Activated naive CD4-positive, alpha-beta T cell (primary cell): ENCODE data around the gene CNR2.
"Not testable (repeated sequence)": the region's sequence is repeated elsewhere in the genome, so short reads cannot be mapped to it uniquely, and the experiment has no call there.

ENCODE experiments used
- DNase-seq, 4 experiments: peaks; one replicate each; lab custom pipeline; 2025; lab: John Stamatoyannopoulos, UW

Gene CNR2

DNA sequence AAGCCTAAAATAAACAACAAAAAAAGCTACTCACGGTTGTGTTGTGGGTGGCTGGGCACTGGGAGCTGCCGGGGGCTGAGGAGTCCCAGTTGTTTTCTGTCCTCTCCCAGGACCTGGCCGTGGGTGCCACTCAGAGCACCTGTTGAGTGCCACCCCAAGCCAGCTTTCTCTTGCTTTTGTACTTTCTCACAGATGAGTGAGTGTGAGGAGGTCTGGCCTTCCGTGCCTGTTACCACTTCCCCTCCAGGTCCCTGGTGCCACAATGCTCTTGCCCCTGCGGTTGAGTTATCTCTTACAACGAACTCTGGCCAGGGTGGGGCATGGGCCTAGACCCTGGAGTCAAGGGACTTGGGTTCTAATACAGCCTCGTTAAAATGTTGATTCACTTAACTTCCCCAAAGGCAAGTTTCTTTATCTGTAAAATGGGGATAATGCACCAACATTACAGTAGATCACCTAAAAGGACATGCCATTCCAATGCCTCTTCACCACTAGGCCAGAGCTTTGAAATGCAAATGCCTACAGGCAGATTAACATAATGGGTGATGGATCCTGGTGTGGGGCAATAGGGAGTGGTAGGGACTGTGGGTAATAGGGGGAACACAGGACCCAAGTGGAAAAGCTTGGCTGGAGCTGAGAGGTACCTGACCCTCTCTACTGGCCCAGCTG lies at the start of gene CNR2:
Gene CNR2, minus strand, starts transcription at position 151 of the 669 bp plus-strand sequence. CDS start 37,745 bp downstream, outside the sequence.
- DNase-seq, result no peak

DNA sequence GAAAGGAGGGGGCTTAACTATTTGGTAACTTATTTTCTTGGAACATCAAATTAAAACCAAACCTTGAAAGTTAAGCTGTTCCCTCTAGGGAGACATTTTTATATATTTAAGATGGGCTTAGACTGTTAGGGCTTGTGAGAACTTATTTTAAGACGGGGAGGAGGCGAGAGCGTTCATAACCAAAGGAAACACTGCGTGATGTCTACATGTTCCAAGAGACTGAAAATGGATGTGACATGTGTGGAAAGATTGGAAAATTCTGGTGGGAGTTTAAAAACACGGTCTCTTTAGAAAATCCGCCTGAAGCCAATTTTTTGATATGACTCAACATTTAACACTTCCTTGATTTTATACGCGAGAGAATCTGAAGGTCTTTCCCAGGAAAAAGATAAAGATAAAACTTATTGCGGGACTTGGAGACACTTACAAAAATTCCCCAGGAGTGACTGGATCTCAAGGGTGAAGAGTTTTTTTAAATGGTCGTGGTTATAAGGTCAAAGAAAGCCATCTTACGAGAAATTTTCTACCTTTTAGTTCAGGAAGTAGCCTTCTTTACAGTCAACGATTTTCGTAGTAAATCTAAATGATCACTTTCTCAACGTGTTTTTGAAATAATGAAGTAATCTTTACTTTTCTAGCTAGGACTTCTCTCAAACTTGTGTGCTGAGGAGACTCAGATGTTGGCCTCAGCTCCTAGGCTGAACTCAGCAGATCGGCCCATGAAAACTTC lies 47.3 kb upstream of the CNR2 start:
- no peak for DNase-seq

DNA sequence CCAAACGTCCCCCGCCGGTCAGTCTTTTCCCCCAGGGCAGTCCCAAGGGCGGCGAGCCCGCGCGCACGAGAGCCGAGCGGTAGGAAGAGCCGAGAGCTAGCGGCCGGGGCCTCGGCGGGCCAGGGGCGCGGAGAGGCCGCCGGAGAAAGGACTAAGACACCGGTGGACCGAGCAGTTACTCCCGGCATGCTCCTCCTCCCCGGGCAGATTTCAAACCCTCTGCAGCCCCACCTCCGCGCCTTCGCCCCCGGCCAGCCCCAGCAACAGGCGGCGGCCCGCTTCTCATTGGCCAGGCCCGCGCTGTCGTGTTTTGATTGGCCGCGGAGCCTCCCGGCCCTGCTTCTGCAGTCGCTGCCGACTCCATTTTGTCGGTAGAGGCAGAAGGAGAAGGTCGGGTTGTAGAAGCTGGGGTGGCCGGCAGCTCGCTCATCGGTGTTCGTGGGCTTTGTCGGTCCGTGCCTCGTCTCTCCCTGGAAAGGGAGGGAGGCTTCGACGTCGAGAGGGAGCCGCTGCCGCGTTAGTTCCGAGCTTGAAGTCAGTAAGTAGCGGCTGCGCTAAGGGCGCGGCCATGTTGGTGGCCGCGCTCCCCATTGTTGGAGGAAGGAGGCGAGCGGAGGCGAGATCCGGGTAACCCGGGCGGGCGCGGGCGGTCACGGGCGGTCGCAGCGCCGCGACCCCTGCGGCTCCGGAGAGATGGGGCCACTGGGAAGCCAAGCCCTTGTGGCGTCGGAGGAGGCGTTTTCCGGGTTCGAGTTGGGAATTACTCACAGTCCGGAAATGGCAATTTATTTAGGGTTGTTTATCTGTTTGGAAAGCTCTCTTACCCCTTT lies 46.5 kb upstream of the CNR2 start, which contains the start of gene PNRC2:
Gene PNRC2, plus strand, starts transcription at position 368 of the 830 bp plus-strand sequence. CDS start 1,630 bp downstream, outside the sequence.
- DNase-seq, result peak; percentile 91 to 95 (median 94)

DNA sequence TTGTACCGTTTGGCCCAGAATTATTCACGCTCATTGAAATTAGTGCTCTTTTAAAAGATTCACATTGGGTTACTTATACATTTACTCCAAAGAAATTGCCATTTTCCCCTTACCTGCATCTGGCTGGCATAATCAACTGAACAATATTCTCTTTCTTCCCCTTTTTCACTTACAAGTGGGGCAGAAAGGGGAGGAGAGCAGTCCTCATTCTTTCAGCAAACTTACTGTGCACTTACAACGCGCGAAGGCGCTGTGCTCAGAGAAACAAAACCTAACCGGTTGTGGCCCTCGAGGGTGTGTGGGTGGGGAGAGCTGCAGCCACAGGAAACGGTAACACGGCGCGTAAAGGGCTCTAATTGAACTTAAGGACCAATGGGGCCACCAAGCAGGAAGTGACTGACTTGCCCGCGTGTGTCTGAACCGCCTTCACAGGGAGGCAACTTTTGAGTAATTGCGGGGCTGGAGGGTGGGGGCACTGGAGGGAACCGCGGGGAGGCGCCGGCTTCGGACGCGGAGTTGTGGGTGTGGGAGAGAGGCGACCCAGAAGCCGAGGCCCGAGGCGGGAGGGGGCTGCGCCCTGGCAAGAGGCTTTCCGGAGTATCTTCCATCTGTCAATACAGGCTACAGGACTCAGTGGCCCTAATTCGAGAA lies 45.8 kb upstream of the CNR2 start:
- peak; percentile 62 to 80 (median 72) for DNase-seq

DNA sequence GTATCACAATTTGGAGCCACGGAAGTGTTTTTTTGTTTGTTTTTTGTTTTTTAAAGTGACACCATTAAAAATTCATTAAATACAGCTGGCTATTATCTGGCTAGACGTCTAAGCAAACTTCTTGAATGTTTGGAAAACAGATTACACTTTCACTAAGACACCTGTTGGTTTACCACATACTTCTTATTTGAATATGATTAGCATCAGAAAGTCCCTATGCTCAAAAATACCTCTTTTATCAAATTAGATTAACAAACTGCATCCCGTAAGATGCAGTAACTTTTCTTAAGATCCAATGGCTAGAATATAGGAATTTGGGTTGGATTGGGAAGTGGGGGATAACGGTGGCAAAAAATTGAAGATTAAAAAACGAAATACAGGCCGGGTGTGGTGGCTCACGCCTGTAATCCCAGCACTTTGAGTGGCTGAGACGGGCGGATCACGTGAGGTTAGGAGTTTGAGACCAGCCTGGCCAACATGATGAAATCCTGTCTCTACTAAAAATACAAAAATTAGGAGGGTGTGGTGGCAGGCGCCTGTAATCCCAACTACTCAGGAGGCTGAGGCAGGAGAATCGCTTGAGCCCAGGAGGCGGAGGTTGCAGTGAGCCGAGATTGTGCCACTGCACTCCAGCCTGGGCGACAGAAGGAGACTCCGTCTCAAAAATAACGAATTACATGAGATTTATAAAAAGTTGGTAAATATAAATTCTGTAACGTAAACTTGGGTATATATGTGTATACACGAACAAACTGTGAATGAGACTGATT lies 45.1 kb upstream of the CNR2 start:
- not testable (repeated sequence) for DNase-seq

DNA sequence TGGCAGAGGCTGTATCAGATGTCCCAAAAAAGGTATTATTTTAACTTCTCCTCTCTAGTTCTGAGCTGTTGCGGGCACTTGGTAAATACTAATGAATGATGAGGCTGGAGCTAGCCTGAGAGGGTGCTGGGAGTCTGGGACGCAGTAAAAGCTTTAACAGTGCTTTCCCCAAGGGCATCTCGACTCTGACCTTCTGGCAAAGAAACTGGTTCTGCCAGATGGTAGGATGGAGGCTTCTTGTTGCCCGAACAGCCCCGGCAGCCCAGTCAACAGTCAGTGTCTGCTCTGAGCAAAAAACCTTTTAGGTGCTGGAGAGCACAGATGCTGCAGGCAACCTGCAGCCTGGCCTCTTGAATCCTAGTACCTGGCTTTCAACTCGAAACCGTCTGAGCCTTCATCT lies 43.9 kb upstream of the CNR2 start:
- no peak for DNase-seq

DNA sequence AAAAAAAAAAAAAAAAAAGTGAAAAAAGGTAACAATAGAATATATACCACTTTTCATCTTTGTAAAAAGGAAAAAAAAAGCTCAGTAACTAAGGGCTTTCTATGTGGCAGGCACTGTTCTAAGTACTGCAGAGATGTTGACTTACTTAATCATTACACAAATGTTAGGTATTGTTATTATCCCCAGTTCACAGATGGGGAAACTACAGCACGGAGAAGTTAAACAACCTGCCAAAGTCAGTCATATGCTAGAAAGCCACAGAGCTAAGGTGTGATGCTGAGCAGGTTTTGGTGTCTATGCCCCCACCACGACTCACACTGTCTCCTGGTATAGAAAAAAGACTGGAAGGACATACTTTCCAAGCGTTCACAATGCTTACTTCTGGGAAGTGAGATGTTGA lies 39.9 kb upstream of the CNR2 start:
- DNase-seq, result no peak

DNA sequence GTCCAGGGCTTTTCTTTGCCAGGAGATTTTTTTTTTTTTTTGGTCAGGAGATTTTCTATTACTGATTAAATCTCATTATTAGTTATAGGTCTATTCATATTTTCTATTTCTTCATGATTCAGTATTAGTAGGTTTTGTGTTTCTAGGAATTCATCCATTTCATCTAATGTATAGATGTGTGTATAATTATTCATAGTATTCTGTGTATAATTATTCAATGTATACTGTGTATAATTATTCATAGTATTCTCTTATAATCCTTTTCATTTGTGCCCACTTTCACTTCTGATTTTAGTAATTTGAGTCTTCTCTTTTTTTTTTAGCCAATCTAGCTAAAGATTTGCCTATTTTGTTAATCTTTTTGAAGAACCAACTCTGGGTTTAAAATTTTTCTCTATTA lies 34.2 kb upstream of the CNR2 start:
- no peak for DNase-seq

DNA sequence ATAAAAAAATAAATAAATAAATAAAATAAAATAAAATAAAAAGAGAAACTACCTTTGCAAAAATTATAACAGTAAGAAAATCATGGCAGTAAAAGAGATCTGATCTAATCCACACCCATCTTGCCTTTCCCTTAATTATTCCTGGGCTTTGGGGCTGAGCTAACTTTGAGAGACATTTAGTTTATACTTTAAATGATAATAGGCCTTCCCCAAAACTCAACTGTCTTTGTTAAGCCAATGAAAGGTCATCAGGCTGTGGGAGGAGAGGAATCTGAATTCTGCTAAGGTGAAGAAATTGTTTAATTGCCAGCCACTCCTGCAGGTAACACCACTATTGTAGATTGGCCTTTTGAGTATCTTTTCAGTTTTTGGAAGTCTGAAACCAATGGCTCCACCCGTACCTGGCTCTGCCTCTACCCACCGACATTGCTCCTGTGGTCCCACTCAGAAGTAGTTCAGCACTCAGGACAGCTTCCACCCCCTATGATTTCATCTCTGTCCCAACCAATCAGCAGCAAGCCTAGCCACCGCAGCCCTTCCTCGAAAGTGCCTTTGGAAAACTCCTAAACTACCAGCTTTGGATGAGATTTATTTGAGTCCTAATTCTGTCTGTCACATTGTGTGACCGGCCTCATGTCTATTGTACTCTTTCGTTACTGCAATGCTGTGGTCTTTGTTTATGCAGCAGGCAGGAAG lies 23.5 kb upstream of the CNR2 start:
- no peak for DNase-seq

DNA sequence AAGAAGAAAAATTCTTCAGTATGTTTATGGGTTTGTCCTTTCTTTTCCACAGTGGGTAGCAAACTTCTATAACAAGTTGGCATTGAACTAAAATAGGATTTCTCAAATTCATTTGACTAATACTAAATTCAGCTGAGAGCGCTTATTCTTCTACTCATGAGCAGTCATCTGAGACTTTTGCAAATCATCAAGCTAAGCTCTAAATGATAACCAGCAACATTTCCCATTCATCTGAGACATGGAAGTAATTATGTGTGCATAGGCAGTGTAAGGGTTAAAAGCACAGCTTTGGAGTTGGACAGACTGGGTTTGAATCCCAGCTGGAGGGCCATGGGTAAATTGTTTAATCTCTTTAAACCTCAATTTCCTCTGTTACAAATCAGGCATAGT lies 18.3 kb upstream of the CNR2 start:
- no peak for DNase-seq

DNA sequence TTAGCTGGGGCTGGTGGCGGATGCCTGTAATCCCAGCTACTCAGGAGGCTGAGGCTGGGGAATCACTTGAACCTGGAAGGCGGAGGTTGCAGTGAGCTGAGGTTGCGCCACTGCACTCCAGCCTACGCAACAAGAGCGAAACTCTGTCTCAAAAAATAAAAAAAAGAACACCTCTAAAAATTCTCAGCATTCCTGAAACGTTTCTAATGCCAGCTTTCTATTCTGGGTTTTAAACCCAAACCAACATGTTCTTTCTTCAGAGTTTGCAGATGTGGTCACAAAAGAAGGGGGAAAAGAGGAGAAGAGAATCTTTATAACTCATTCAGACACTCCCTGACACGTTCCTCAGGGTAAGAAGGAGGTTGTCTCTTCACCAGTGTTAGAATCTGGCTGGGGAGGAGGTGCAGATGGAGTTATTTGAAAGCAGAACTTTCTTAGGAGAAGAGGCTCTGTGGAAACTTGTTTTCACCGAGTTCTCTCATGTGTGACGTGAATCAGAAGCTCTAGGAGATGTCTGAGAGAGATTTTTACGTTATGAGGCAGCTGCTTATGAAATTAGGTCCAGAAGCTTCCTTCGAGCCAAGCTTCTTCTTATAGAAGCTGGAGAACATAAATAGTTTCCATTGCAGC lies 17.8 kb upstream of the CNR2 start:
- DNase-seq, result no peak

DNA sequence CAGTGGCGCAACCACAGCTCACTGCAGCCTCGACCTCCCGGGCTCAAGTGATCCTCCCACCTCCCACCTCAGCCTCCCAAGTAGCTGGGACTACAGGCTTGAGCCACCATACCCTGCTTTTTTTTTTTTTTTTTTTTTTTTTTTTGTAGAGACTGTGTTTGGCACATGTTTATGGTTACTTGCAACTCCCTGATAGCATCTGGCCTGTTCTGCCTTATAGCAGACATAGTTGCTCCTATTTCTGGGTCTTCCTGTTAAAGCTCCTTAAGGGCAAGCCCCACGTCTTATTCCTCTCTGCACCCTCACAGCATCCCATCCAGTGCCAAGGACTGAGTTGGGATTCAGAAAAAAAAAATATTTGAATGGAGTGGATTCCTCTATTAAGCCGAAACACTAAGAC lies 17.1 kb upstream of the CNR2 start:
- no peak for DNase-seq

DNA sequence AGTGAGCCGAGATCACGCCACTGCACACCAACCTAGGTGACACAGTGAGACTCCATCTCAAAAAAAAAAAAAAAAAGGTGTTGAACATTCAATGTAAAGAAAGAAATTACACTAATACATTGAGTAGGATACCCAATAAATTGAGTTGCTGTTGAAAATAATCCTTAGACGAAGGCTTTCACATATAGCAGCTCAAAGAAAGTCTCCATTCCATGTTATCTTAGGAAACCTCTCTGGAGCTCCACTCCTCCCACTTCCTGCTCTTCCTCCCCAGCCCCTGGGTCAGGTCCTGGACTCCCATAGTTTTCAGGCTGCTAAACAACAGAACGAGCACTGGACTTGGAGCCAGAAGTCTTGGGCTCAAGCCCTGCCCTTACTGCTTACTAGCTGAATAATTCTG lies 15.6 kb upstream of the CNR2 start:
- DNase-seq, result no peak

DNA sequence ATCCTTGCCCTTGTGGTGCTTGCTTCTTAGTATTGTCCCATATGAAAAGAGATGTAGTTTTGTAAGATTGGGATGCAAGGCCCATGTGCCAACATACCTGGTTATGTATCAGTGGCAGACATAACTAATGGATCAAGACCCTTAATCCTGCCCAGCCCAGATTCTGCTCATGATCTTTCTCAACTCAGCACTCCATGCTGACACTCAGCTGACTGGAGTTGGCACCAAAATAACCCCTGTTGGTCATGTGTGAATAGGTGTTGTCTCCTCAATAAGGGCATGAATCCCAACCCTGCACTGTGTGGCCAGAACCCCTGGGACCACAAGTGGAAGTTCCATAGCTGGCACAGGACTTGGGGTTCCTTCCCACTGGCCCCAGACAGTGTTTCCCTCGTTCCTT lies 13.9 kb upstream of the CNR2 start:
- no peak for DNase-seq

DNA sequence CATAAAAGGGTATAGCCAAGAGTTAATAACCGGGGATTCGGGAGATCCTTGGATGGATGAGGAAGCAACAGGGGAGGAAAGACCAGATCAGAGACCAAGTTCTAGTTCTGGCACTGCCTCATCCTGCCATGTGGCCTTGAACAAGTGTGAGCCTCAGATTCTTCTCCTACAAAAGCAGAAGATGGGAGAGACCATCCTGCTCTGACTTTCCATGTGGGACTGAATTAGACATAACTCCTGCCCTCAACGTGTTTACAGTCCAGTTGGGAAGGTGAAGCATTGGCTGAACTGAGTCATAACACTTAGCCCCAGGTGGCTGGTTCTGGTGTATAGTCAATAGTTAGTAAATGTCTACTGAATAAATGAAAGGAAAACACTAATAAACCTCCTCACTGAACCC lies 12.1 kb upstream of the CNR2 start:
- DNase-seq, result no peak

DNA sequence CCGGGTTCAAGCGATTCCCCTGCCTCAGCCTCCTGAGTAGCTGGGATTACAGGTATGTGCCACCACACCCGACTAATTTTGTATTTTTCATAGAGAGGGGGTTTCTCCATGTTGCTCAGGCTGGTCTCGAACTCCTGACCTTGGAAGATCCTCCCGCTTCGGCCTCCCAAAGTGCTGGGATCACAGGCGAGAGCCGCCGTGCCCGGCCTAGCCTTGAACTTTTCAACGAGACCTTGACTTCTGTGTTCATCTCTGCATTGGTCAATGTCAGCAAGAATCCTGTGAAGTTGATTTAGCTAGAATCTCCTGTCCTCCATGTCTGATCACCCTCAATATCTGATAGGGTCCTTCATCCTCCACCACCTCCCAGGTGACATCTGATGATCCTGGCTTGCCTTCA lies 11.4 kb upstream of the CNR2 start:
- DNase-seq, result no peak

DNA sequence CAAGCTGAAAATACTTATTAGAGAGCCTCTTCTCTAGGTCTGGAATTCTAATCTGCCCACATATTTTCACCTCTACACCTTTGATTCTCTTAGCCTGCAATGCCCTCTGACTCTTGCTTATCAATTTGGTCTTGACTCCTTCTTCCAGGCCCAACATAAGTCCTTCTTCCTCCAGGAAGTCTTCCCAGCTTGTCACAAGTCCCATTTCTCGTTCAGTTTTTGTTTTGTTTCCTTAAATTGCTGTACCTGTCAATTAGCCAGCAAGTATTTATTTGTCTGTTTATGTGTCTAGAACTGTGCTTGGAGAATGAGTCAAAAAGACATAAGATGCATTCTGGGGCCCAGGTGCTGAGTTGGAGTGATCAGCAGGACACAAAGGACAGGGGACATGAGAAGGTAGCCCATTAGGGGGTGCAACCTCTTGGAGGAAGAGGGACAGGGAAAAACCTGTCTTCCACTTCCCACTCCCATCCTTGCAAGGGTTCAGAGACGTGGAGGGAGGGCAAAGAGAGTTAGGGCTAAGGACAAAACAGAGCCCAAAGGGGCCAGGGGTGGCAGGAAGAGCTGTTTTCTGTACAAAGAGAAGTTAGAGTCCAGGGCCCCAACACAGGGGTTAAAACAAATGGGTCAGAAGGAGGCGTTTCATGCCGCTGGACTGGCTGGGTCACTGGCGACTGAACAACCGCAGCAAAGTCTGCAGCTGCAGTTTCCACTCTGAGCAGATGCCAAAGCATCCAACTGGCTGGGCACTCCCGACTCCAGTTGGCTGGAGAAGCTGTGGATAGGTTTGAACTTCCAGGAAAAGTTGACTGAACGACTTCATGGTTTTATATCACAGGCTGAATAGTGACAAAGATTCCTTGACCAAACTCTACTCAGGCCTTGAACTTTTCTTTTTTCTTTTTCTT lies 10.7 kb upstream of the CNR2 start:
- DNase-seq, result no peak

DNA sequence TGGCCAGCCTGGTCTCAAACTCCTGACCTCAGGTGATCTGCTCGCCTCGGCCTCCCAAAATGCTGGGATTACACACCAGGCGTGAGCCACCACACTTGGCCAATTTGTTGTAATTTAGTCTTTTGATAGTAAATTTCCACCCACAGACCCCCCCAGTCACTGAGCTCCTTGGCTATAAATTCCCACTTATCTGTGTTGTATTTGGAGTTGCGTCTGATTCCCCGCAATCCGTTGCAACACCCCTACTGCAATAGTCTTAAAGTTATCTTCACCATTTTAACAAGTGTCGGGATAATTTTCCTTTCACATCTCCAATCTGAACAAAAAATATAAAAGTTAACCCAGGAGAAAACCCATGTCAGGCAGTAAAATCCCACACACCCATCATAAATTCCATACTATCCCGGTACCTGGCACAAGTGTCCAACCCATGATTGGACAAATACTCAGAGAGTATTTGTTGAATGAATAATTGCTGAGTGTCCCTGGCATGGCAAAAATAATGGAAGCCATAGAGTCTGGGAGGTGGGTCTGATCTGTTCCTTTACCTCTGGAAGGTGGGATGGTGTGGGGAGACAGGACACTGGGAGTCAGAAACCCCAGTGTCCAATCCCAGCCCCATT lies 9.3 kb upstream of the CNR2 start:
- DNase-seq, result no peak
